ENCODE measurements around the gene ANKRD44.

The ANKRD44 gene

DNA sequence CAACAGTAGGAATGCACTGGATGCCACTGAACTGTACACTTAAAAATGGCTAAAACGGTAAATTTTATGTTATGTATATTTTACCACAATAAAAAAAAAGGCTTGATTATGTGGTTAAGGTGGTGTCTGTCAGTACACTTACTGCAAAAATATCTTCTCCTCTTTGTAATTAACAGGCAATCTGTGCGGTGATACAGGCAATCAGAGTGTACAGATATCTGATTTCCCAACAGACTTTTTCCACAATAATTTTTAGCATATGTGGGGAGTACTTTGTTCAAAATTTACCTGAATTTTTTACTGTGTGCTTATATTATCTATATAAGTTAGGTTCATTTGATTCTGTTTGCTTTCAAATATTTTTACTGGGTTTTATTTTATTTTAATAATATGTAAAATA lies 209.1 kb downstream of the ANKRD44 start:
- DNase-seq, result no peak

DNA sequence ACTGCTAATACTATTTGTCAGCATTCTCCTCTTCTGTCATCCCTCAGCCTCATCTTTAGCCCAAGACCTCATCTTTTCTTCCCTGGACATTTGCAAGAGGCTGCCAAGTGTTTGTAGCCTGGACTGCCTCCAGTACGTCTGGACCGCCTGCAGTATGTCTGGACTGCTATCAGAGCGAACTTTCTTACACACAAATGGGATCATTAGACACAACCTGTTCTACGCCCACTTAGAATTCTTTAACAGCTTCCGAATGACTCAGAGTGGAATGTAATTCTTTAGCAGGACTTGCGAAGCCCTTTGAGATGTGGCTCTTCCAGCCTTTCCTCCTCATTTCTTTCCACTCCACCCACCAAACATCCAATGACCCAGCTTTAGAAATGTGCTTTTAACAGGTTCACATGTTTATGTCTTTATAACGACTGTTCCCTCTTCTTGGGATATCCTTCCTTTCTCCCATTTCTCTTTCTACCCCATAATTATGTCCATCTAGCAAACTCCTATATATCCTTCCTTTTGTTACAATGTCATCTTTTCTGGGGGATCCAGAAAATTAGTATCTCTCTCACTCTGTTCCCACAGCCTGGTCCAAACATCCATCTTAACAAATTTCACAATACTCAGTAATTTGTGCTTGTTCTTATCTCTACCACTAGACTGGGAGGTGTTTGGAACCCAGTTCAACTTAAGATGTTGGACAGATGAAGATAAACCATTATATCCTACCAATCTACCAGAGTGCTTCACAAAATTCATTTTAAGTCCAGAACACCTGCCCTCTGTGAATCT lies 212.8 kb downstream of the ANKRD44 start:
- DNase-seq, result no peak

- DNase-seq, result no peak
Measured at GRCh38 chr2:197096649-197097048, 213.9 kb downstream of the ANKRD44 start.

DNA sequence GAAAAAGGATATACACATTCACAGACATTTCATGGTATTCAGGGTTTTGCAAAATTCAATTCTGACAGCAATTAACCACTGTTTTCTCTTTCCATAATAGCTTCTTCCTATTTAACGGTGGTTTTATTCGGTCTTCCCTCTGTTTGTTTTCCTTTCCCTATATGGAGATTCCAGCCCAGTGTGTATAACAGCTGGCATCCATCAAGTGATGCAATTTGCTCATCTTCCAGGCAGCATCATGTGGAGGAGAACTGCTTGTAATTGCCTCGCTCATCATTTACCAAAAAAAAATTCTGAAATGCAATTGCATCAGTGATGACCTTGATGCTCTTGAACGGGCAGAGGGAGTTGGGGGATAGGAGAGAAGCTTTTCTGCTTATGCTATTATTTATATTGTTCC lies 218.1 kb downstream of the ANKRD44 start:
- no peak for DNase-seq

DNA sequence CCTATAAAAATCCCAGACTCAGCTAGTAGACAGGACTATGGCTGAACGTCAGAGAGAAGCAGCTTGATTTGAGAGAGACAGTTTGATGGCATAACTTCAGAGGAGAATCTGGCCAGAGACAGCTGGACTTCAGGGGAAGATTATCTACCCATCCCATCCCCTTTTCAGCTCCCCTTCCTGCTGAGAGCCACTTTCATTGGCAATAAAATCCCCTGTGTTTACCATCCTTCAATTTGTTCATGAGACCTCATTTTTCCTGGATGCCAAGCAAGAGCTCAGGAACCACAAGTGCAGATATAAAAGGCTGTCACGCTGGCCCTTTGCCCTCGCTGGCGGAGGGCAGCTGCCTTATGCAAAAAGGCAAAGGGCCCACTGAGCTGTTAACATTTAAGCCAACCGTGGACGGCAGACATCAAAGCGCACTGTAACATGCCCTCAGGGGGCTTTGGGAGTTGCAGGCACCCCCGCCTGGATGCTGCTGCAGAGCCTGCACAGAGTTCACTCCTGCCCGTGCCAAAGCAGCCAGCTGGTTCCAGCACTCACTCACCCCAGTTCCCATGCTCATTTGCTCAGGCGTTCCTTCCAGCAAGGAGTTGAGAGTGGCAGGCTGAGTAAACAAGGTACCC lies 219.7 kb downstream of the ANKRD44 start:
- no peak for DNase-seq

DNA sequence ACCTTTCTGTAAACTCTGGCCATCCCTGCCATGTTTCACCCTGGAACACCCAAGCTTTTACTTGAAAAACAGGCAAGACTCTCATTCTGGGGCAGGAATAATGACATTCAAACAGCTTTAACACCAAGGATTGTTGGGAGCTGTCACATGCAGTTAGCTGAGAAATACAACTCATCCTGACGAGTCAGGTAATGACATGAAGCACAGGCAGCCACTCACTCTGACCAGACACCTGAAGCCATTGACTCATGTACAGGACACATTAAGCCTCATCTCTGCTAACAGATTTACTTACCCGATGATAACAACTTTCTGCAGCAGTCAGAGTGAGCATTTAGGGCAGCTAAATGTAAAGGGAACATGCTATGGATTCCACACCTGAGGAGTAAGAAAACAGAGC lies 220.9 kb downstream of the ANKRD44 start:
- DNase-seq, result no peak

DNA sequence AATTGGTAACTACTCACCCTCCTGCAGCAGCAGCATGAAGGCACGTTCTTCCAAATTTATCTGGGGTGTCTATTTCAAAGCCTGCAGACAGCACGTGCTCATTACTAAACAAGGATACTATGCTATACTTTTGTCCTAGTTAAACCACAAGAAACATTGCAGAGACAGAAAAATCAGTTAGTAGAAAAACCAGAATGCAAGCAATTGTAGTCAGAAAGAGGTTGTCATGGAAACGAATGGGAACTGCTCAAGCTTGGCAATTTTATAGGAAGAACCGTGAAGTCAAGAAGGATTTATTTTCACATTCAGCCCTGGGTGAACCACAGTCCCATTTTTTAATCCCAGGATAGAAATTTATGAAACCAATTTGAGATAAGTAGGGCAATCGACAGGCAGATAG lies 221.9 kb downstream of the ANKRD44 start:
- DNase-seq, result no peak

DNA sequence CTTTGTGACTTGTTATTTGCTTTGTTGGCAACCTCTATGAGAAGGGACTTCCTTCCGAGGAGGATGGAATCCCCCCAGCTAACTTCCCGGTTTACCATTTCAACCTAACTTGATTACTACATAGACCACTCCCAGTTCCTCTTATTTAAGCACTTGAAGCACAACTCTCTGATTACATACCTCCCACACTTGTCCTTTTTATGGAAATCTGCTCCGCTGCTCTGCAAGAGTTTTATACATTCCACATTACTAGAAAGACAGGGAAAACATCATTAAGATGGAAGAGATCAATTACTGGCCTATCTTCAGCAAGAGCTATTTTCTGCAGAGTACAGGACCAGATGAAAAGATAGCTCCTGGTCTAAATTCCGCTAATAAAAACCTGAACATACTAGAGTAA lies 224.1 kb downstream of the ANKRD44 start:
- DNase-seq, result no peak

DNA sequence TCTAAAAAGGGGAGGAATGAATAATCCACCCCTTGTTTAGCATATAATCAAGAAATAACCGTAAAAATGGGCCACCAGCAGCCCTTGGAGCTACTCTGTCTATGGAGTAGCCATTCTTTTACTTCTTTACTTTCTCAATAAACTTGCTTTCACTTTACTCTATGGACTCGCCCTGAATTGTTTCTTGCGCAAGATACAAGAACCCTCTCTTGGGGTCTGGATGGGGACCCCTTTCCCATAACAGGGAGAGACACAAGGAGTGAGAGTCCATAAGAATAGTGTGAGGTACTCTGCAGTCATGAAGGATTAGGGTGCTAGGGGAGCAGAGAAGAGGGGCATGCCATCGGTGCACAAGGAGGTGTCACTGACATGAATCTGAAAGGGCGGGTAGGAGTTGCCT lies 224.9 kb downstream of the ANKRD44 start:
- no peak for DNase-seq

DNA sequence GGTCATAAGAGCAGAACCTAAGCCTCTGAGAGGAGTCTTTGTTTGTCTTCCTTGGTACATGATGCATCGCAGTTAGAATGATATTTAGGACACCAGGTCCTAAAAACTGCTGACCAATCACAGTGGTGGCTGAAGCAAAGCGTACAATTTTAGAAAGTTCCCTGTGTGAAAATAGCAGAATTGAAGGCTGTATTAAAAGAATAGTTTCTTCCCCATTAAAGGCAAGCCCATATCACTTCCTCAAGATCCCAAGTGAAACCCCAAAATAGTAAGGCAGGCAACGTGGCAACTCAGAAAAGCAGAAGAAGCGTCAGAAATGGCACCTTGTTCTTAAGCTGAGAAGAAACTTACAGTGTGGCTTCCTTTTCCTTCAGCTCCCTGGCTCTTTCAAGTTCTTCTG lies 229.3 kb downstream of the ANKRD44 start:
- no peak for DNase-seq

GRCh38 chr2:197080578-197081216 lies 229.9 kb downstream of the ANKRD44 start:
- no peak for DNase-seq

- DNase-seq, result no peak
Measured at GRCh38 chr2:197079832-197080555, 230.6 kb downstream of the ANKRD44 start.

DNA sequence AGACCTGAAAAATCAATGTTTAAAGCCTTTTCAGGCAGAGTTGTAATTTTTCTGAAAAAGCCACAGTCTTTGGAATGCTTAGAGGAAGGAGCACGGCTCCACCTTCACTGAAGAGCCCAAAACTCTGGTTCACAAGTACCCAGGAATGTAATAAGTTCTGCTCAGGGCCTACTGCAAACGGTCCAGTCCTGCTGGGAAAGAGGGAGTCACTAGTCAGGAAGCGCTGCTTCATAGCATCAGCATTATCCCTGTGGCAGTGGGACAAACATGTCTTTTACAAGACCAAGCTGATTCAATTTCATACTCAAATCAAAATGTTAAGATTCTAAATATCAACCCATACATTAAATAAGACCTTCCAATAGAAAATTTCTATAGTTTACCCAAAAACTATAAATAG lies 231.2 kb downstream of the ANKRD44 start:
- DNase-seq, result no peak

DNA sequence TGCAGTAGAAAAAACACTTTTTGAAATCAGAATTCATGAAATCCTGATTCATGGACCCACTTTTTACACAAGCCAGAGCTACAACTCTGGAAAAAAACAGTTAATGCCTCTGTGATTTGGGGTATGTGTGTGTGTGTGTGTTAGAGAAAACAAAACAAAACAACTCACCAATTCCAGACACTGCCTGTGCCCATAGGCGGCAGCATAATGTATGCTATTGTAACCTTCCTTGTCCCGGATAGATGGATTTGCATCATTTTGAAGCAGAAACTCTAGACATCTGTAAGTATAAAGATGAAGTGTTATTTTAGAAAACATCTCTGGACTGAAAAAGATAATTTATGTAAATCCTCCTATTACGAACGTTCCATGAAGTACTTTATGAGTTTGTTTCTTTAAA lies 232.0 kb downstream of the ANKRD44 start:
- no peak for DNase-seq

DNA sequence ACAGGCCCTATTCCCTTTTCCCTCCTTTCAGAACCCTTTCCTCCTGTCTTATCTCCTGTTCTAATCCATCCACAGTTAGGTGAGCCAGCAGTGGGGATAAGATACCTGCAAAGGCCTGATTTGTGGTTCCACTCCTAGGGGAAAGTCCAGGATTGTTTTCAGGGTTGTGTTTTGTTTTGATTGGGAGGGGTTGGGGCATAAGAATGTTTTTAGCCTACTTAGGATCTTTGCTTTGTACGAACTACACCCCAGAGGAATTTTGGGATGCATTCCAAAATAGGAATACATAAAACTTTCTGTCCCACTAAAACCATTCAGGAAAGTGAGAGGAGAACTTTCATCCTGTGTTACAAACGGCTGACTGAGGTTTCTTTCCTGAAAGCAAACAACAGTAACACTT lies 233.2 kb downstream of the ANKRD44 start:
- DNase-seq, result no peak

- DNase-seq, result no peak
Measured at GRCh38 chr2:197076652-197077051, 233.9 kb downstream of the ANKRD44 start.

GRCh38 chr2:197075754-197076337 lies 234.7 kb downstream of the ANKRD44 start:
- peak in 1 of 6 experiments; percentile 16 for DNase-seq

GRCh38 chr2:197075281-197075680 lies 235.3 kb downstream of the ANKRD44 start:
- no peak for DNase-seq

- peak in 2 of 6 experiments; percentile 3 to 5 for DNase-seq
Measured at GRCh38 chr2:197073701-197074433, 236.7 kb downstream of the ANKRD44 start.

DNA sequence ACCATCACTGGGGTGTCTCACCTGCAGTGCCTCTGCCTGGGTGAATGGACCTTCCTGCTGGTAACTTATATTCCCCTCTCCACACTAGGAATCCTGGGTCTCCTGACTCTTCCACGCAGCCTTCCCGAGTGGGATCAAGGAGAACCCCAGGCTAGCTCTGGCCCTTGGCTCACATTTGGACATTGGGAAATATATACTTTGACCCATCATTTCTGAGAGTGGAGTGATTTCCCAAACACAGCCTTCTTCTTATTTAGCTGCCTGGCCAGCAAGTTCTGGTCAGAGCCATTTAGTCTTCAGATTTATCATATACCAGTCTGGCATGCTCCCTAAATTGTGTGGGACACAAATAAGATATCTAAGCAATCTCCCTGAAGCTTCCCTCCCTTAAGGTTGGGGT lies 237.3 kb downstream of the ANKRD44 start:
- DNase-seq, result no peak

DNA sequence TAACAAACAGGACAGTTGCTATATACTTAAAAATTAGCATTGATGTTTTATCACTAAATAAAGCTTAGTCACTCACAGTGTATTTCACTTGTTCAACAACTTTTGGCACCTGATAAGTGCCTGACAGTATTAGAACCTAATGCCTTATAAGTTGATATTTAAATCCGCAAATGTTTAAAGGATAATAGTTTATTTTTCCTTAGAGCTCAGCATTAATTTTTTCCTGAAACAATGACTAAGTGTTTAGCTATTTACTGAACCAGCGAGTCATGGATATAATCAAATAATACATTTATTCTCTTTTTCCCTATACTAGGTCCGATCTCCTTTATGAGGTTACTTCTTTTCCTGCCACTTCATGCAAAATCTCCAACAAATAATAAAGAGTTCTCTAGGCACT lies 238.0 kb downstream of the ANKRD44 start:
- no peak for DNase-seq

GRCh38 chr2:197071790-197072436 lies 238.7 kb downstream of the ANKRD44 start:
- no peak for DNase-seq

All from stimulated activated naive CD4-positive, alpha-beta T cell (primary cell).